GM12874 (cell line): Measurements from ENCODE around the gene SIDT1.

ENCODE experiments used
- TF ChIP-seq, protein P1 (sequence below): IDR thresholded peaks from 2 replicates; pipeline ENCODE4 v1.5.1; 2011; ENCODE audit warnings: low read depth, mild to moderate bottlenecking, control low read depth, low read length, moderate library complexity; ENCODE audit not compliant: insufficient read depth

Gene SIDT1

DNA sequence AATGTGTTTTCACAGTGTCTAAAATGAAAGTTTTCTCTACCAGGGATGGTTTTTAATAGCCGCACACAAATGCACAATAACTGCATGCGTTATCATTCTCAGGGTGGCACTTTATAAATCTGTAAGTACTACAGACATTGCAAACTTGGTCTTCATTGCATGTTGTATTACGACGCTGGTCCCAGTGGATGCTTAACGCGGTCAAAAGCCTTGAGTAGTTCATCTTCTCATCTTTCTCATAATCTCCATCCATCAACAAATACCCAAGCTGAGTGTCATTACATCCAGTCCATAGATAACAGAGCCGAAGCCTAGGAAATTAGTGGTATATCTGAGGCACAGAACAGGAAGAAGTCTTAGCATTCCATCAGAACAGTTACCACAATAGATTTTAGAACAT, 91.5 kb downstream of the SIDT1 start:
- TF ChIP-seq, protein P1, sequence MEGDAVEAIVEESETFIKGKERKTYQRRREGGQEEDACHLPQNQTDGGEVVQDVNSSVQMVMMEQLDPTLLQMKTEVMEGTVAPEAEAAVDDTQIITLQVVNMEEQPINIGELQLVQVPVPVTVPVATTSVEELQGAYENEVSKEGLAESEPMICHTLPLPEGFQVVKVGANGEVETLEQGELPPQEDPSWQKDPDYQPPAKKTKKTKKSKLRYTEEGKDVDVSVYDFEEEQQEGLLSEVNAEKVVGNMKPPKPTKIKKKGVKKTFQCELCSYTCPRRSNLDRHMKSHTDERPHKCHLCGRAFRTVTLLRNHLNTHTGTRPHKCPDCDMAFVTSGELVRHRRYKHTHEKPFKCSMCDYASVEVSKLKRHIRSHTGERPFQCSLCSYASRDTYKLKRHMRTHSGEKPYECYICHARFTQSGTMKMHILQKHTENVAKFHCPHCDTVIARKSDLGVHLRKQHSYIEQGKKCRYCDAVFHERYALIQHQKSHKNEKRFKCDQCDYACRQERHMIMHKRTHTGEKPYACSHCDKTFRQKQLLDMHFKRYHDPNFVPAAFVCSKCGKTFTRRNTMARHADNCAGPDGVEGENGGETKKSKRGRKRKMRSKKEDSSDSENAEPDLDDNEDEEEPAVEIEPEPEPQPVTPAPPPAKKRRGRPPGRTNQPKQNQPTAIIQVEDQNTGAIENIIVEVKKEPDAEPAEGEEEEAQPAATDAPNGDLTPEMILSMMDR = no peak

DNA sequence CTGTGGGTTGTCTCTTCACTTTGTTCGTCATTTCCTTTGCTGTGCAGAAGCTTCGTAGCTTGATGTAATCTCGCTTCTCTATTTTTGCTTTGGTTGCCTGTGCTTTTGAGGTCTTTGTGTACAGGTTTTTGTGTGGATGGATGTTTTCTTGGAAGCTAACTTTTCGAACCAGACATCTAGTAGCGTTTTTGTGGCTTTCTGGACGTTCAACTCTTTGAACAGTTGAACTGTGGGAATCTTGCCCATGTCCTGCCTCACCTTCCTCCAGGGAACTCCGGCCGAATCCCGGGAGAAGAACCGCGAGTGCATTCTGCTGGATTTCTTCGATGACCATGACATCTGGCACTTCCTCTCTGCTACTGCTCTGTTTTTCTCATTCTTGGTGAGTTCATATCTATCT, 93.5 kb downstream of the SIDT1 start:
- TF ChIP-seq, protein P1 = no peak

DNA sequence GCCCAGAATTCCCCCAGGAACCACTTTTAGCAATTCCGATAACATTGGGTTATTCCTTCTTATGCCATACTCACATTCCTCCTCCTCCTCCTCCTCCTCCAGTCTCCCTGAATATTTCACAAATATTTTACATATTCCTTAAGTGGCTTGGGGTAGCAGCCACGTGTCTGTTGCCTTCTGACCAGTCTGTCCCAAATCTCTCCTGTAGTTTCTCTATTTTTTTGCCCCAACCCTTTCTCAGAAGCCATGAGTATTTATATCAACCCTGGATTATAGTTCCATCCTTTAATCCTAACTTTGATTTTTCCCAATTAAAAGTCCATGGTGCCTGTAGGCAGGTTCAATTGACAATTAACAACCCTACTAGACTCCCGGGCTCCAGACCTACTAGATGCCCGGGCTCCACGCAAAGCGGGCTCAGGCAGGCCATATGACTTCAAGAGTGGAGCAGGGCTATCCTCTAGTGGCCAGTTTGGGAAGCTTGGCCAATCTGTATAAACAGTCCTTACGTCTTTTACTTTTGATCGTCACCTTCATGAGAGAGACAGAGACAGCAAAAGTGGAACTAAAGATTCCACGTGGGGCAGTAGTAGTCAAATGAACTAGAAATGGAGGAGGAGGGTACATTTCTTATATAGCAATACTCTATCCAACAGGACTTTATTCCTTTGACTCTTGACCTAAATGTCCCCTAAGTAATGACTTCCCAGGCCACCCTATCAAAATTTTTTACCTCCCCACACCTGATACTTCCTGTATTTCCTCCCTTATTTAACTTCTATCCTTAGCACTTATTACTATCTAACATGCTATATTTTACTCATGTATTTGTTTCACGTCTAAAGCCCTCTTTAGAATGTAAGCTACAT, 94.4 kb downstream of the SIDT1 start:
- TF ChIP-seq, protein P1 = peak; percentile 78

DNA sequence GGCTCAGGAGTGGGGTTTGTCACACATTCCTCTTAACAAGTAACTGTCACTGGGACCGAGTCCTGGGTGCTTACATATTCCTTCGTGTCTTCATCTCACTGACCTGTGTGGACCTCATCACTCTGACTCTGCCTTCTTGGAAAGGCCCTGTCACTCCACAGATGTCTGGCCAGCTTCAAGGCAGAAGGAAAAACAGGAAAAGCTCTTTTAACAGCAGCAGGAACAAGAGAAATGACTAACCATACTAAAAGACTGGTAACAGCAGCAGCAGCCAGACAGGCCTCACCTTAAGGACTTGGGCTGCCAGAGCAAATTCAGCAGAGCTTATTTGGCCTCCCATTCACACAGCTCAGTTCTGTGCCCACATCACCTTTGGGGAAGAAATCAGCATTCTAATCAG, 96.0 kb downstream of the SIDT1 start:
- TF ChIP-seq, protein P1 = no peak

DNA sequence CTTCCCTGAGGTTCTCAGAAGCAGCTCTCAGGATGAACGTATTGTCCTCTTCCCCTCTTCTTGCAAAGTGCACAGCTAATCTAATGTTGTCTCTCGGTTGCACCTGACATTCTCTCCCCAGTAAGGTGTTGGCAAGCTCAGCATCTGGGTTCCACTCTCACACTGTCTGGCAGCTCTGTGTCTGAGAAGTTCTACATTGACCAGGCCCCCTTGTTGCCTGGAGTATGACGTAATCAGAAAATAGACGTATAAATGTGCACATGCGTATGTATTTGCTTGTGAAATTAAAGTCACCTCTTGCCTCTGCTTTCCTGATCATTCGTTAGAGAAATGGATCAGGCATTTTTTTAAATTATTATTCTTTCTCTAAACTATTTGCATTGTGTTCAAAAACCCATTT, 96.4 kb downstream of the SIDT1 start:
- TF ChIP-seq, protein P1 = no peak

DNA sequence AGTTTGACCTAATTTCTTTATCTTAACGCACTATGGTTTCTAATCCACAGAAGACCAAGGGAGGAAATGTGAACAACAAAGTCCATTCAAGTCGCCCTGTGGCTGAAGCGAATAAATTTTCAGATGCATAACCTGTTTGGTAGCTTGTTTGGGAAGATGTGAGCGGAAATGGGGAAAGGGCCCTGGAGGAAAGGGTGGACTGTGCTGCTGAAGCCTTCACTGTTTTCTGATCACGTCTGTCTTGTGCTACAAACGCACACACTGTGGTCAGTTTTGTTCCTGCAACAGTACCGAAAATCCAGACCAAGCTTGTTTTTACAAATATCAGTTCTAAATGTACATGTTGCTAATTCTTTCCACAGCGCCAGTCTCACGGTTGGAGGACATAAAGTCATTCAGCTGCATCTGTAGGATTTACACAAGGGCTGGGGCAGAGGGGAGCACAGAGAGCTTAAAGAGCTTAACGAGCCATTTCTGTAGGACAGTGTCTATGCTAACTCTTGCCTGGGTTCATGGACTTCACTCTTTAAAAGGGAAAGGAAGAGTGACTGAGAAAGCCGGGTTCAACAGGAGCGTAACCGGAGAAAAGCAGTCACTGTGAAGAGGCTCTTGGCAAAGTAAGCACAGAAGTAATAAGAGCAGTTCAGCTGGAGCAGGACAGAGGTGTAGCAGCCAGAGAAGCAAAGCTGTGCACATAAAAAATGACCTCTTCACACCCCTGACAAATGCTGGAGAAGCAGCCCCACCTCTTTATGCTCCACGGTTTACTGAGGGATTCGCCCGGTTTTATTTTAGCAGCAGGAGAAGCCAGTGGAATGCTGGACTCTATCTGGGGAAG, 97.4 kb downstream of the SIDT1 start:
- TF ChIP-seq, protein P1 = no peak

DNA sequence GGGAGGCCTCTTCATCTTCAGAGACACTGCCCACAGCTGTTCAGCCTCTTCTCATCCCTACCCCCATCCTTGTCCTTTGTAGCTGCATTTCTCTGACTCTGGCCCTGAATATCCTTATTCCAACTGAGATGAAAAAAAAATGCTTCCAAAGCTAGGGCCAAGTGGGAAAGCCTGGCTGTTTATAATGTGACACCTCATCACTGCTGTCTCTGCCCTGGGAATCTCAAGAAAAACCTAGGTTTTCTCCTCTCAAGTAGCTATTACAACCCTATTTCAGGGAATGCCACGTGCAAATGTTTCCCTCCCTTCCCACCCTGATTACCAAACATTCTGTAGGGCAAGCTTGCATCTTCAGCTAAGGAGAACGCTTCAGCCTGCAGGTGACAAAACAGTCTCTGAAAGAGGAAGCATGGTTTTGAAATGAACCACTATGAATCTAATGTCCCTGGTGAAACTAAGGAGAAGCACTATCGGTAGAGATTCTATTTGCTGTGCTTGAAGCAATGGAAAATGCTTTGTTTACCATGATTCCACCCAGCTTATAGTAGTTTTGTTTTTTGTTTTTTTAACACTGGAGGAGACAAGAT, 98.7 kb downstream of the SIDT1 start:
- TF ChIP-seq, protein P1 = no peak
